A204.1 (cell line): ENCODE measurements around the gene WIF1.

Experiments
- FAIRE-seq: peaks from 2 replicates; lab custom pipeline; 2012; peaks lifted over from hg19 to GRCh38; lab: Jason Lieb, UNC

WIF1 gene

GRCh38 chr12:65121049-65121955, at the start of gene WIF1:
WIF1 (minus strand) TSS chr12:65121305; CDS start chr12:65121191, 114 bp downstream.
- no peak for FAIRE-seq

GRCh38 chr12:65170209-65170881, 49.2 kb upstream of the WIF1 start:
- FAIRE-seq: no peak

- FAIRE-seq: no peak
Measured at GRCh38 chr12:65169320-65170208, 48.5 kb upstream of the WIF1 start, which contains the start of gene LEMD3. LEMD3 (plus strand) TSS chr12:65169583; CDS start chr12:65169597, 14 bp downstream.

GRCh38 chr12:65168681-65169319, 47.7 kb upstream of the WIF1 start:
- FAIRE-seq: no peak

GRCh38 chr12:65164774-65165173, 43.7 kb upstream of the WIF1 start:
- FAIRE-seq: no peak

- FAIRE-seq: no peak
Measured at GRCh38 chr12:65164244-65164643, 43.1 kb upstream of the WIF1 start.

- no peak for FAIRE-seq
Measured at GRCh38 chr12:65162609-65163008, 41.5 kb upstream of the WIF1 start.

- no peak for FAIRE-seq
Measured at GRCh38 chr12:65157091-65157490, 36.0 kb upstream of the WIF1 start.

GRCh38 chr12:65156366-65156841, 35.3 kb upstream of the WIF1 start:
- no peak for FAIRE-seq

GRCh38 chr12:65155784-65156183, 34.7 kb upstream of the WIF1 start:
- FAIRE-seq: no peak

- no peak for FAIRE-seq
Measured at GRCh38 chr12:65152596-65152995, 31.5 kb upstream of the WIF1 start.

GRCh38 chr12:65152012-65152411, 30.9 kb upstream of the WIF1 start:
- FAIRE-seq: no peak

- no peak for FAIRE-seq
Measured at GRCh38 chr12:65147312-65147905, 26.3 kb upstream of the WIF1 start.

- no peak for FAIRE-seq
Measured at GRCh38 chr12:65140738-65141137, 19.6 kb upstream of the WIF1 start.

- no peak for FAIRE-seq
Measured at GRCh38 chr12:65139389-65139788, 18.3 kb upstream of the WIF1 start.

GRCh38 chr12:65133879-65134278, 12.8 kb upstream of the WIF1 start:
- FAIRE-seq: no peak

GRCh38 chr12:65126482-65126881, 5.4 kb upstream of the WIF1 start:
- FAIRE-seq: no peak

GRCh38 chr12:65125975-65126374, 4.9 kb upstream of the WIF1 start:
- no peak for FAIRE-seq

GRCh38 chr12:65125247-65125646, 4.1 kb upstream of the WIF1 start:
- FAIRE-seq: no peak

GRCh38 chr12:65123435-65124063, 2.4 kb upstream of the WIF1 start:
- FAIRE-seq: peak; percentile 93

GRCh38 chr12:65122703-65123102, 1.6 kb upstream of the WIF1 start:
- no peak for FAIRE-seq
